Measurements from ENCODE around the gene EMILIN1.
A peak's percentile ranks its signal among the peaks of the same experiment; 100 is the strongest.
"Not testable (repeated sequence)": the region's sequence is repeated elsewhere in the genome, so short reads cannot be mapped to it uniquely, and the experiment has no call there.

EMILIN1 gene

DNA sequence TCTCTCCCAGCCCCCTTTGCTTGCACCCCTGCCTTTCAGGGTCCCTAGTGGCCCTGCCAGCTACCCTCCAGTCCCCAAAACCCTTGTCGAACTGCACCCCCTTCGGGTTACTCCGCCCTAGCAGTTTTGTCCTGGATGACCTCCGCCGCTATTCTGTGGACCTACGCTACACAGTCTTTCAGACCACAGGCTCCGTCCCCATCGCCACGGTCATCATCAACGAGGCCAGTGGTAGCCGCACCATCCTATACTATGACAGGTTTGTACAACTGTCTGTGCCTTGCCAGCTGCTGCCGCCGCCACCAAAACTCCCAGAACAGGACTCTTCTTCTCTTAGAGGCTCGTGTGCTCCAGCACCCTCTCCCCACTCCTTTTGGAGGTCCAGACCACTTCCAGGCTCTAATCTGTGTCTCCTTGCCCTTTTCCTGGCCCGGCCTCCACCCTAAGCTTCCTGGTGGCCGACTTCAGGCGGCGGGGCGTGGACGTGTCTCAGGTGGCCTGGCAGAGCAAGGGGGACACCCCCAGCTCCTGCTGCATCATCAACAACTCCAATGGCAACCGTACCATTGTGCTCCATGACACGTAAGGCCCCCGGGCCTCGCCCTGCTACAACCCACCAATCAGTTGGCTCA, 16.1 kb downstream of the EMILIN1 start:
- no peak for DNase-seq (ENCODE audit: low spot score)

DNA sequence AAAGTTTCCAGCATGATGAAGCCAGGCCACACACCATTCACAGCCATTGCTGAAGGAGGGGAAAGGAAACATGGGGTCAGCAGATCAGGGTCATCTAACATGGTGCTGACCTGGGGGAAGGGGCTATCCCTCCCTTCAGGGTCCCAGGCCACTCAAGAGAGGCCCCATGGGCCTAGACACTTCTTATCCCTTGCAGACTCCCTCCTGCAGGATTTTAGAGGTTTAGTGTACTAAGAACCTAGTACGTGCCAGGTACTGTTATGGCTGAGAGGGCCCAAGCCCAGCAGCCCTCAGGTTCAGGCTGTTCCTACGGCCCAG, 17.0 kb downstream of the EMILIN1 start:
- DNase-seq (ENCODE audit: low spot score): no peak

DNA sequence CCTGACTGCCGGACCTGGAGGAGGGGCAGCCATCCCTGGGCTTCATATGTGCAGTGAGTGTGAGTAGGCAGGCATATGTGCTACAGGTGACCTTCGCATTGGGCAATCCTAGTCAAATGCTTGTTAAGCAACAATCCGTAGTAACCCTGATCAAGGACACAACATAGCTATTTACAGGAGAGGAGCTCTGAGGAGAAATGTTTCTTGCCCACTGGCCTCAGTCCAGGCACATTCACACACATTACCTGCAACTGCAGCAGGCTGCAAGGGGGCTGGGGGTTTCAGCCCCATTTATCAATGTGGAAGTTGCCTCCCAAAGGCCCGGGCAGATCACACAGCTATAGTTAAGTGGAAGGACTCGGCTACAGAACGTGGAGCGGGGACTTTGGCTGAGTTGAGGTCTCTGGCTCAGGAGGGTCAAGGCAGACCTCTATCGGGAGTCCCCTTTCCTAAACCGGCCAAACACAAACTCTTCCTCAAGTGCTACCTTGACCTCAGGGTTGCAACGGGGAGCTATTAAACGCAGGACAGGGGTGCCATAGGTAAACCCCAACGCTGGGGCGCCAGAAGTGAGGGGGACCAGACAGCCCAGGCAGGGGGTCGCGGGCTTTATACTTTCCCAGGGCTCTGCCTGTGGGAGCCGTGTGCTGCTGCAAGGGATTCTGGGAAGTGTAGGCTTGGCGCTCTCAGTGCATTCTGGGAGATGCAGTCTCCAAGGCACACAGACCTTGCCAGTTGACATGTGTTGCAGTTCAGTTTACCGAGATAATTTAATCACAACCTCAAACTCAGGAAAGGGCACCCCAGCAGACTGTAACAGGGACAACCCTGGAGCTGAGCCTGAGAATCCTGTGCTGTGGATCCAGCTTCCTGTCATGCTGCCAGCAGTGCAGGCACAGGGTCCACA, 17.6 kb downstream of the EMILIN1 start:
- no peak for DNase-seq (ENCODE audit: low spot score)

GRCh38 chr2:27096748-27097297, 18.4 kb downstream of the EMILIN1 start:
- DNase-seq (ENCODE audit: low spot score): no peak

DNA sequence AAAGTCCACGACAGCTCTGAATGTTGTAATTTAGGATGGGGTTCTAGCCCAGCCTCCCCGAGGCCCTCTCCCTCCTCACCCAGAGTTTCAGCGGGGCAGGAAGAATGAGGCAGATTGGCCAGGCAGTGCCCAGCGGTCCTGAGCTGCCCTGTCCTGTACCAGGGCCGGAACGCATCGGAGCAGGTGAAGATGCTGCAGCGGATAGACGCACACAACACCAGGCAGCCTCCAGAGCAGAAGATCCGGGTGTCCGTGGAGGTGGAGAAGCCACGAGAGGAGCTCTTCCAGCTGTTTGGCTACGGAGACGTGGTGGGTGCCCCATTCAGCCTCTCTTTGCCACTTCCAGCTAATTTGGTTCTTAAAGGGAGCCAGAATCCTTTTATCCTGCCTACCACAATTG, 18.9 kb downstream of the EMILIN1 start:
- DNase-seq (ENCODE audit: low spot score): no peak

- no peak for DNase-seq (ENCODE audit: low spot score)
Observed at GRCh38 chr2:27099334-27099955, 21.0 kb downstream of the EMILIN1 start.

DNA sequence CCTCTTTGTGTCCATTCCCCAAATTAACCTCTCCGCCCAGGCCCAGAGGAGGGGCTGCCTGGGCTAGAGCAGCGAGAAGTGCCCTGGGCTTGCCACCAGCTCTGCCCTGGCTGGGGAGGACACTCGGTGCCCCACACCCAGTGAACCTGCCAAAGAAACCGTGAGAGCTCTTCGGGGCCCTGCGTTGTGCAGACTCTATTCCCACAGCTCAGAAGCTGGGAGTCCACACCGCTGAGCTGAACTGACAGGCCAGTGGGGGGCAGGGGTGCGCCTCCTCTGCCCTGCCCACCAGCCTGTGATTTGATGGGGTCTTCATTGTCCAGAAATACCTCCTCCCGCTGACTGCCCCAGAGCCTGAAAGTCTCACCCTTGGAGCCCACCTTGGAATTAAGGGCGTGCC, 21.6 kb downstream of the EMILIN1 start:
- no peak for DNase-seq (ENCODE audit: low spot score)

- DNase-seq (ENCODE audit: low spot score): no peak
Observed at GRCh38 chr2:27102329-27102728, 23.9 kb downstream of the EMILIN1 start.

GRCh38 chr2:27105981-27106380, 27.6 kb downstream of the EMILIN1 start:
- no peak for DNase-seq (ENCODE audit: low spot score)

GRCh38 chr2:27108221-27108620, 29.8 kb downstream of the EMILIN1 start:
- DNase-seq (ENCODE audit: low spot score): no peak

- no peak for DNase-seq (ENCODE audit: low spot score)
Observed at GRCh38 chr2:27109083-27109482, 30.7 kb downstream of the EMILIN1 start.

DNA sequence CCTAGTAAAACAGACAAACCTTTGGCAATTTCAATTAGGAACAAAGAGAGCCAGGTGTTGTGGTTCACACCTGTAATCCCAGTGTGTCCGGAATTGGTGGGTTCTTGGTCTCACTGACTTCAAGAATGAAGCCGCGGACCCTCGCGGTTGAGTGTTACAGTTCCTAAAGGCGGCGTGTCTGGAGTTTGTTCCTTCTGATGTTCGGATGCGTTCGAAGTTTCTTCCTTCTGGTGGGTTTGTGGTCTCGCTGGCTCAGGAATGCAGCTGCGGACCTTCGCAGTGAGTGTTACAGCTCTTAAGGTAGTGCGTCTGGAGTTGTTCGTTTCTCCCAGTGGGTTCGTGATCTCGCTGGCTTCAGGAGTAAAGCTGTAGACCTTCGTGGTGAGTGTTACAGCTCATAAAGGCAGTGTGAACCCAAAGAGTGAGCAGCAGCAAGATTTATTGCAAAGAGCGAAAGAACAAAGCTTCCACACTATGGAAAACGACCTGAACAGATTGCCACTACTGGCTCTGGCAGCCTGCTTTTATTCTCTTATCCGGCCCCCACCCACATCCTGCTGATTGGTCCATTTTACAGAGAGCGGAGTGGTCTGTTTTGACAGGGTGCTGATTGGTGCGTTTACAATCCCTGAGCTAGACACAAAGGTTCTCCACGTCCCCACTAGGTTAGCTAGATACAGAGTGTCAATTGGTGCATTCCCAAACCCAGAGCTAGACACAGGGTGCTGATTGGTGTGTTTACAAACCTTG, 32.4 kb downstream of the EMILIN1 start:
- DNase-seq (ENCODE audit: low spot score): not testable (repeated sequence)

- DNase-seq (ENCODE audit: low spot score): not testable (repeated sequence)
Observed at GRCh38 chr2:27111392-27112078, 33.1 kb downstream of the EMILIN1 start.

DNA sequence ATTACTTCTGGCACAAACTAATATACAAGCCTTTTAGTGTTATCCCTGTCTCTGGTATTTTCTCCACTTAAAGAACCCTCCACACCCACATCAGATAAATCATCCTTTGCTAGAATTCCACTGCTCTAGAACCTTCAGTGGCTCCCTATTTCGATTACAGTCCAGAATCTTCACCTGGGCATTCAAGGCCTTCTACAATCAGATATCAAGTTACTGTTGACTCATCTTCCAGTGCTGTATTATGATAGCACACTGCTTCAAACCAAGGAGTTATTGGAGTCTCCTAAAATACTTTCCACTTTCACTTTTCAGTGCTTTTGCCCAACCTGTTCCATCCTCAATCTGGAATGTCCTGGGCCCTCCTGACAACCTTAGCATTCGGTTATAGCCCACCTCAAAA, 37.1 kb downstream of the EMILIN1 start:
- DNase-seq (ENCODE audit: low spot score): no peak

- DNase-seq (ENCODE audit: low spot score): no peak
Observed at GRCh38 chr2:27117995-27118524, 39.6 kb downstream of the EMILIN1 start.

DNA sequence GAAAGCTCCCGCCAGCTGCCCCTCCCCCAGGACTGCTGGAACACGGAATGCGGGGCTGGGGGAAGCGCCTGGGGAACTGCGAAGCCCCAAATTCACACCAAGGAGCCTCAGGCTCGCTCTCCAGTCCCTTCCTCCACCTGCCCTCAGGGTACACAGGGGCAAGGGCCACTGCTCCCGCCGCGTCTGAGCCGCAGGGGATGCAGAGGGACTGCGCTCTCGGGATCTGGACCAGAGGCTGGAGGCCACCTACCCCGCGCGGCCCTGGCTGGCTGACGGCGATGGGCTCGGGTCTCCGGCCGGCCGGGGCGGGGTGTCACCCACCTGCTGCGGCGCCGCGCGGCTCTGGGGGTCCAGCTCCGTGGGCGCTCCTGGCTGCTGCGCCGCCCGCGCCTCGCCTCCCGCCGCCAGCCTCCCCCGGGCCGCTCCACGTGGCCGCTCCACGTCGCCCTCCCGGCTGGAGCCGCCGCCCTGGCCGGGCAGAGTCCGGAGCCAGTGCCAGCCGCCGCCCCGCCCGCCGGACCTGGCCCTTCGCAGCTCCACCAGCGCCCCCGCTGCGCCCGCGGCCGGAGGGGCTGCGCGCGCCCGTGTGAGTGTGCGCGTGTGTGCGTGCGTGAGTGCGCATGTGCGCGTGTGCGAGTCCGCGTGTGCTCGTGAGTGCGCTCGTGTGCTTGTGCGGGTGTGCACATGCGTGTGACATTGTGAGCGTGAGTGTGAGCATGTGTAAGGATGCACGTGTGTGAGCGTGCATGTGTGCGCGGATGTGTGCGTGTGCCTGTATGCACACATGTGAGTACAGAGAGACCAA, 40.3 kb downstream of the EMILIN1 start, which contains the start of gene CGREF1:
Gene CGREF1 (minus strand): TSS at position 604 of the 805 bp plus-strand sequence. CDS start 14,762 bp downstream, outside the sequence.
- DNase-seq (ENCODE audit: low spot score): no peak

GRCh38 chr2:27119330-27119670, 40.9 kb downstream of the EMILIN1 start:
- not testable (repeated sequence) for DNase-seq (ENCODE audit: low spot score)

GRCh38 chr2:27121906-27122305, 43.5 kb downstream of the EMILIN1 start:
- DNase-seq (ENCODE audit: low spot score): peak; percentile 17

DNA sequence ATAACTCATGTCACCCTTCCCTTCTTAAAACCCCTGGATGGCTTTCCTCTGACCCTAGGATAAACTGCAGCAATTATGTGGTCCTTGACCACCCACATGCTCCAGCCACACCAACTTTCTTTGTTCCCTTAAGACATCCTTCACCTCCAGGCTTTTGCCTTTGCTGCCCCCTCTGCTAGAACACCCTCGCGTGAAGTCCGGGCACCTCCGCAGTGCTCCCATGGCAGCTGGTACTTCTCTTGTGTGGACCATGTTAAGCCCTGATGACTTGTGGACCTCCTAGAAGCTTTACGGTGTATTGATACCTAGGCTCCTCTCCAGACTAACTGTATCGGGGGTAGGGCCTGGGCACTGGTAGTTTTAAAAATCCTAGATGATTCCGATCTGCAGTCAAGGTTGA, 44.4 kb downstream of the EMILIN1 start:
- DNase-seq (ENCODE audit: low spot score): peak; percentile 31

Data from left forelimb (tissue), 1 donor.